Stimulated activated CD4-positive, alpha-beta T cell treated with anti-CD3 and anti-CD28 coated beads, Interleukin-15, amount 100 ng/mL, for 24 hours (primary cell): ENCODE data around the gene NBPF1.
A peak's percentile ranks its signal among the peaks of the same experiment; 100 is the strongest.
"Not testable (repeated sequence)": the region's sequence is repeated elsewhere in the genome, so short reads cannot be mapped to it uniquely, and the experiment has no call there.

Experiments
- DNase-seq: peaks from one replicate; pipeline ENCODE4 v3.0.0-alpha.2; 2020

The NBPF1 gene

DNA sequence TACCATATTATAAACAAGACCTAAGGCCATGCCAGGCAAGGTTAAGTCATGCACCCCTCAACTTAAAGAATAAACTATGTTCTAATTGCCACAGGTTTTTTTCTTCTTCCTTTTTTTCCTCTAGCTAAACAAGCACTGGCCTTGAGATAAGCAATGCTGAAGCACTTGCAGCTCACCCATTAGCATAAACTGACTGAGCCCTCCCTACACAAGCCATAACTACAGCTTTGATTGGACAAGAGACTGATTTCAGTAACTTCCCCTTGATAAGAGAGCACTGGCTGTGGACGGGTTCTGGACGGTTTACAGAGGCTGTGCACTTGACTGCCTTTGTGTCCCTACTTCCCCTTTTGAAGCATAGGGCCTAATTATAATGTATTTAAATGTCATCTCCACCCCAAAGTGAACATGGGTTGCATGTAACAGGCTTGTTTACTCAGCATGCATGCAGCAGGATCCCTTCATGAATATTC is 72.9 kb downstream of the NBPF1 start:
- DNase-seq = not testable (repeated sequence)

DNA sequence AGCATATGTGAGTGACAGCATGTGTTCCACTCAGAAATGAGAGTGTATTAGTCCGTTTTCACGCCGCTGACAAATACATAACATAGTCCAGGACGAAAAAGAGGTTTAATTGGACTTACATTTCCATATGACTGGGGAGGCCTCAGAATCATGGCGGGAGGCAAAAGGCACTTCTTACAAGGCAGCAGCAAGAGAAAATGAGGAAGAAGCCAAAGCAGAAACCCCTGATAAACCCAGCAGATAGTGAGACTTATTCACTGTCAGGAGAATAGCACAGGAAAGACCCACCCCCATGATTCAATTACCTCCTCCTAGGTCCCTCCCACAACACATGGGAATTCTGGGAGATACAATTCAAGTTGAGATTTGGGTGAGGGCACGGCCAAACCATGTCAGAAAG is 75.8 kb downstream of the NBPF1 start:
- DNase-seq = not testable (repeated sequence)

DNA sequence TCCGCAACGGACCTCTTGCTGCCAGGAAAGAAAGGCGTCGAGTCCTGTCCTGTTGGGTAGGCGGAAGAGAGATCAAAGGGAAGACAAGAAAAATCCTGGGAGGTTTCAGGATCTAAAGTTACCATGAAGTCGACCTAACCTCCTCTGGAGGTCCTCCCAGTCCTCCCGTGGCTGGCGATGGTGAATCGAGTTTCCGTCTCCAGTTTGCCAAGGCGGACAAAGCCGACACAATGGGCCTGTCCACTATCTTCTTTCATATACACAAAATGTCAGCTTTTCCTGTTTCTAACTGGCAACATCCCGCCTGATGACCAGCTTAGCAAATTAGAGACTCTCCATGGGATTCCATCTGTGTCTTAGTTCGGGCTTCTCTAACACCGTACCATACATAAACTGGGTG is 76.6 kb downstream of the NBPF1 start:
- DNase-seq = not testable (repeated sequence)

- DNase-seq = not testable (repeated sequence)
Observed at GRCh38 chr1:16535898-16536297, 77.5 kb downstream of the NBPF1 start.

- not testable (repeated sequence) for DNase-seq
Observed at GRCh38 chr1:16535487-16535886, 77.9 kb downstream of the NBPF1 start.

DNA sequence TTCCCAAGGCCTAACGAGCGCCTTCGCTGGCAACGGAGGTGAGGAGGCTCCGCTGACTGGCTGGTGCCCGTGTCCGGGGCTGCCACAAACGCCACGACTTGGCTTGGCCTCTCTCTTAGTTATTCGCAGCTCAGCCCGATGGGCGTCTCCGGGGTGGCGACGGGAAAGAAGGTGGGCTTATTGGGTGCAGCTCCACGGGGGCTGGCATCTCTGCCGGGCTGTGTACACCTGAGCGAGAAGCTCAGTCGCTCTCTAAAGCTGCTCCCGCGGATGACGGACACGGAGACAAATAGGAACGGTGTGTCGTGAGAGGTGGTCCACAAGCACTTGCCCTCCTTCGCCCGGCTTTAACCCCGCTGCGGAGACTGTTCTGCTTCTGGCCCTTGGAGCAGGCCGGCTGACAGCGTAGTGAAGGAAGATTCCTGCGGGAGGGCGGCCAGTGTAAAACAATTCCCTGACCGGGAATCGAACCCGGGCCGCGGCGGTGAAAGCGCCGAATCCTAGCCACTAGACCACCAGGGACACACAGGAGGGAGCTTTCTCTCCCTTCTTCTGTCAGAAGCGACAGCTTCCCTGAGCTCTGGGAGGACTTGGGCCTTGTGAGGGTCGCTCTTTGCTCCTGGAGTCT is 78.4 kb downstream of the NBPF1 start:
- DNase-seq = peak; percentile 64

GRCh38 chr1:16534239-16534828 is 79.0 kb downstream of the NBPF1 start:
- peak; percentile 18 for DNase-seq

- DNase-seq = not testable (repeated sequence)
Observed at GRCh38 chr1:16532235-16532991, 81.0 kb downstream of the NBPF1 start.

- DNase-seq = not testable (repeated sequence)
Observed at GRCh38 chr1:16528338-16528737, 85.0 kb downstream of the NBPF1 start.

DNA sequence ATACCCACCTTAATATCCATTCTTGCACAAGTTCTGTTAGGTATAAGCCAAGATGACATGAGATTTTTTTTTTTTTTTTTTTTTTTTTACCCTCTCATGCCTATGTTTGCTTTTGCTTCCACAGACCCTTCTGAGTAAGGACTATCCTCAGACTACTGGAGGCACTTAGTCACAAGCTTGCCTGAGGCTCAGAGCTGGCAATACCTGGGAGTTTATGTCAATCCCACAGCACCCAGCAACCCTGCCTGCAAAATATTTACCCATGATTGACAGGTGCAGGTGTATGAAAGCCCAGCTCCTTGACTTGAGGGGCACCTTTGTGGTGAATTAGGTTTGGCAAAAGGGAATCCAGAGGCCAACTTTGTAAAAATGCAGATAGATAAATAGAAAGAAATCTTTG is 87.6 kb downstream of the NBPF1 start:
- DNase-seq = not testable (repeated sequence)

DNA sequence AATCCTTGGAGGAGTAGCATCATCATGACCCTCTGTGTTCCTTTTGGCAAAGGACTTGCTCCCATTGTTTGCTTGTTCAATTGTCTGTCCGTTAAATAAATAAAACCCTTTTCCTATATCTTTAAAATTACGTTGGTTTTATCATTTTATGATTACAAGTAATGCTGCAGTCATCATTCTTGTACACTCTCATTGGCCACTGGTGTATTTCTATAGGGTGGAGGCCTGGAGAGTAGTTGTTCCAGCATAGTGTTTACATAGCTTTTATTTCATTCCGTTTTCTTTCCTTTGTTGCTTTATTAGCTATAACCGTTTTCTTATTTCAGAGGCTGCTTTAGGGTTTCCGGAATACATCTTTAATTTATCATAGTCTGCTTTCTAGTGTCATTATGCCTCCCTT is 91.7 kb downstream of the NBPF1 start:
- DNase-seq = not testable (repeated sequence)

- DNase-seq = no peak
Observed at GRCh38 chr1:16521288-16521583, 92.1 kb downstream of the NBPF1 start.

GRCh38 chr1:16520435-16521287 is 92.7 kb downstream of the NBPF1 start:
- DNase-seq = peak; percentile 16

DNA sequence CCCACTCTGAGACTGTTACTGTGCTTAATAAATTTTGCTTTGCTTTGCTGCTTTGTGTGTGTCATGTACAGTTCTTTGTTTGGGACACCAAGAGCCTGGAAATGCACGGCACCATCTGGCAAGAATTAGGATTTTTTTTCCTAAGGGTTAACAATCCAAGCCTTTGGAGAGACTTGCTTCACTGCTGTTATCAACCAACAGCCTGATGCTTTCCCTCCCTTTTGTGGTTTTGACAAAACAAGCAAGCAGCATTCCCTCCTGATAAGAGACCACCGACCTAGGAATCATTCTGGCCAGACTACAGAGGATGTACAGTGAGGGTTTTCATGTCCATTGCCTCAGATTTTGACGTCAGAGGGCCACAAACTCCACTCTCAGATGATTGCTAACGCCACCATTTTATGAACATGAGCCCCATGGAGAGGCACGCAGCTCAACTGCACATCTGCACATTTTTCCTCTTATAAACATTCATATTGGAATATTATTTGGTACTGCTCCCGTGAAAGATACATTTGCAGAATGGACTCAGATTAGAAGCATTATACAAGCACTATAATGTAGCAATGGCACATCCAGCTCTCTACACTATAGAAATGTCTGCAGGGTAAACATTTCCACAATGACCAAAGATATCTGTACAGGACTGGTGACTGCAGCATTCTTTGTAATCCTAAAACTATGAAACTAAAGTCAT is 94.0 kb downstream of the NBPF1 start:
- DNase-seq = not testable (repeated sequence)

- DNase-seq = not testable (repeated sequence)
Observed at GRCh38 chr1:16518913-16519254, 94.5 kb downstream of the NBPF1 start.

- DNase-seq = not testable (repeated sequence)
Observed at GRCh38 chr1:16516694-16517410, 96.5 kb downstream of the NBPF1 start.

DNA sequence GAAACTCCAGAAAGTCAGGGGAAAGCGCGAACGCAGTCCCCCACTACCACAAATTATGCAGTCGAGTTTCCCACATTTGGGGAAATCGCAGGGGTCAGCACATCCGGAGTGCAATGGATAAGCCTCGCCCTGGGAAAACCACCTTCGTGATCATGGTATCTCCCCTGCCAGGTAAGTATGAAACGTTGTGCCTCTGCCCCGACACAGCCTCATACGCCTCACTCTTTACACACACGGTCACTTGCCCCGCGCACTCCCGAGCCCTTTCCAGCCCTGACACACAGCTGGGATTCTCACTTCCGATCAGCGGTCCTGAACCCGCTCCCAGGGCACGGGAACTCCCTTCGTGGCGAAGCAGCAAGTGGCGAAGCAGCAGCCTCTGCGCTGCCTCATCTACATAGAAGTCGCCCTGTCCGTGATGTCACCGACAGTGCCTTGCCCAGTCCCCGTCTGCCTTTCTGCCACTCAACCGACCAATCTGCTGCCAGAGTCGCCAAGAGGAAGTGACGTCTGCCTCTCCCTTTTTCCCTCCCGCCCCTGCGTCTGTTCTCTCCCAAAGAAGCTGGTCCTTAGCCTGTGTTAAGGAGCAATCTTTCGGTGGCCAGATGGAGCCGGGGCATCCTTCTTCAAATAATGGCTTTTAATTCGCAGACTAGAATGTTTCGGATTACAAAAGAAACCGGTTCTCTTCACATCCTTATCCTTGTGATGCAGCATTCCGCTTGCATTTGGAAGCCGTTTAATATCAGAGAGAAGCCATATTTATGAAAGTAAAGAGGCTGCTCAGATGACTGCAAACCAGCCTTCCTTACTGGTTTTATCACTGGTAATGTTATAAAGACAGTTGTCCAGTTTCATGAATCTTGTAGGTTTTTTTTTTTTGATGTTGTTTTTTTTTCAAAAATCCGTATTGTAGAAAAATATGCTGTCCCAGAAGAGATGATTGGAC is 99.0 kb downstream of the NBPF1 start, which contains the start of gene RNU1-1:
TSS of gene RNU1-1 (minus strand) at position 179 of the 949 bp plus-strand sequence.
- DNase-seq = peak; percentile 72

DNA sequence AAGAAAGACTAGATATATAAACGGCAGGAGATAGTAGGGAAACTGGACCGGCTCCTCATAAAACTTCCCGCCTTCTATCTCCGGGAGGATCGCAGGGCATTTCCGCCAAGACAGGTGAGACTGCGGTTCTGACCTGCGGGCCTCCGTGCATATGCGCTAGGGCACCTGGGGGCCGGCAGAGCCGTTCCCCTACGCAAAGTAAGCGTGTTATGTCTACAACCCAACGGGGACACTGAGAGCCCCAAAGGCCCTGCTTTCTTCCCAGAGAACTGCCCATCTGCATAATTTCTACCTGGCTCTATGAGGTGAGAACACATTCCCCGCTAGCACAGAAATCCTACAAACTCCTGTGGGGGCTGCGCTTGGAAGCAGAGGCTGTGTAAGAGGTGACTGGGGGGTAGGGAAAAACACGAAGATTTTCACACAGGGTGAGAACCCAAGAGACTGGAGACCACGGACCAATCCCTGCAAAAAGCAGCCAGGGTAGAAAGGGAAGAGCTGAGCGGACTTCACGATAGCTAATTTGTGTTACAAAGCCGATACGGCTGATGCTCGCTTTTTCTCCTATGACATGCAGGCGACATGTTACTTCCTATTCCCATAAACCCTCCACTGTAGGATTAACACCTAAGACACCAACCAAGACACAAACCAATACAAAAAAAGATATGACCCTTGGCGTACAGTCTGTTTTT is 99.8 kb downstream of the NBPF1 start:
- peak; percentile 75 for DNase-seq

- DNase-seq = peak; percentile 36
Observed at GRCh38 chr1:16512624-16513411, 100.5 kb downstream of the NBPF1 start.
